Astrocyte of the spinal cord (primary cell): ENCODE results near the gene TXNDC2.

Experiments used
- DNase-seq: peaks from one replicate; pipeline ENCODE4 v3.0.0; 2011; ENCODE audit warnings: low read depth, low spot score
- H3K4me3 ChIP-seq: 2 replicates; pipeline ENCODE4 v1.5.1; 2011; ENCODE audit warnings: low read depth, mild to moderate bottlenecking, low read length, moderate library complexity
- in situ Hi-C: cut with HindIII; loops from 2 replicates; pipeline ENCODE4 v1.10.0; 2017; ENCODE audit warnings: low sequenced_read_pairs
- TF ChIP-seq, protein P1 (sequence below): IDR thresholded peaks from 2 replicates; pipeline ENCODE4 v1.5.1; 2012; ENCODE audit warnings: low read depth, mild to moderate bottlenecking, low read length, inconsistent platforms

The TXNDC2 gene

DNA sequence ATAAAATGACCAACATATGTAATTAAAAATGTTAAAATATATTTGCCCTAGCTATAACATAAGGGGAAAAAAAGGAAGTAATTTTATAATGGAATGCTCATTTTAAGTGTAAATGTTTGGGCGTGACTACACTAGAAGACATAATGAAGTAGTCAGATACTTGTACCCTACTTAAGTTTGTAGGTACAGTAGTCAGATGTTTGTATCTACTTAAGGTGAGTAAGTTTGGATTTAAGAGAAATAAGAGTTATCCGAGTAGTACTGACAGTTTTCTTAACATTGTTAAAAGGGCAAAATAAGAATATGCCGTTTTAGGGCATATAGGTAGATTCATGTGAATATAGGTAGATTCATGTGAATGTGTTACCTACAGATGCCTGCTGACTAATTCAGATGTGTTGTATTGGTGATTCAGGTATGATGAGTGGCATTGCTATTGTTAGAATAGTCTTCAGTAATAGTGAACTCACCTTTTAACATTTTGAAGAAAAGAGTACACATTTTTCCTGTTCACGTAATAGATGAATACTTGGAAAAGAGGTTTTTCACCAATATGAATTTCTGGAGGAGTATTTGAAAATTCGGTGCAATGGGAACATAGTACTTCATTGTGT, 43.0 kb downstream of the TXNDC2 start:
- no peak for DNase-seq
- TF ChIP-seq, protein P1, sequence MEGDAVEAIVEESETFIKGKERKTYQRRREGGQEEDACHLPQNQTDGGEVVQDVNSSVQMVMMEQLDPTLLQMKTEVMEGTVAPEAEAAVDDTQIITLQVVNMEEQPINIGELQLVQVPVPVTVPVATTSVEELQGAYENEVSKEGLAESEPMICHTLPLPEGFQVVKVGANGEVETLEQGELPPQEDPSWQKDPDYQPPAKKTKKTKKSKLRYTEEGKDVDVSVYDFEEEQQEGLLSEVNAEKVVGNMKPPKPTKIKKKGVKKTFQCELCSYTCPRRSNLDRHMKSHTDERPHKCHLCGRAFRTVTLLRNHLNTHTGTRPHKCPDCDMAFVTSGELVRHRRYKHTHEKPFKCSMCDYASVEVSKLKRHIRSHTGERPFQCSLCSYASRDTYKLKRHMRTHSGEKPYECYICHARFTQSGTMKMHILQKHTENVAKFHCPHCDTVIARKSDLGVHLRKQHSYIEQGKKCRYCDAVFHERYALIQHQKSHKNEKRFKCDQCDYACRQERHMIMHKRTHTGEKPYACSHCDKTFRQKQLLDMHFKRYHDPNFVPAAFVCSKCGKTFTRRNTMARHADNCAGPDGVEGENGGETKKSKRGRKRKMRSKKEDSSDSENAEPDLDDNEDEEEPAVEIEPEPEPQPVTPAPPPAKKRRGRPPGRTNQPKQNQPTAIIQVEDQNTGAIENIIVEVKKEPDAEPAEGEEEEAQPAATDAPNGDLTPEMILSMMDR = no peak
- H3K4me3 ChIP-seq = no peak overlapping the region
- in situ Hi-C loops = no loop called here

DNA sequence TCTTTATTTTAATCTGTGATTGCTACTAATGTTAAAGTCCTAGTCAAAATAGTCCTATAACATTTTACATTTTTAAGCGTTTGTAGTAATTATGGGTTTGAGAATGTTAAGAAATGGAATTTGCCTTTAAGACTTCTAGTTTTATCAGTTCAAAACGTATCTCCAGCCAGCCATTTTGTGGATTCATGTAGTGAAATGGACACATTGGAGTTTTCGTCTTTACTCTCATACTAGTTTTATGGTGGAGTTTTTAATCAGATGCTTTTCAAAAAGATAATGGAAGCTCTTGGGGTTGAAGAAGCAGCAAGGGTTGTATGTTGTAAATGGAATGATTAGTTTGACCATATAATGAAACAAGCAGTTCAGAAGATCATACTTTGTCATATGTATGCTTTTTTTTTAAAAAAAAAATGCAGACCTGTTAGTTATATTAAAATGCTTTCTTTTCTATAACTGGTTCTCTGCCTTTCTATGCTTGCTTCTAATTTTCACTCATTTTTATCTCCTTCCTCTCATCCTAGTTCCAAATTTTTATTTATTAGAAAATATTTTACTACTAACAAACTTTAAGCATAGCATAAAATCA, 44.6 kb downstream of the TXNDC2 start:
- no peak overlapping the region for H3K4me3 ChIP-seq
- DNase-seq = no peak
- TF ChIP-seq, protein P1 = no peak
- in situ Hi-C loops = no loop called here

DNA sequence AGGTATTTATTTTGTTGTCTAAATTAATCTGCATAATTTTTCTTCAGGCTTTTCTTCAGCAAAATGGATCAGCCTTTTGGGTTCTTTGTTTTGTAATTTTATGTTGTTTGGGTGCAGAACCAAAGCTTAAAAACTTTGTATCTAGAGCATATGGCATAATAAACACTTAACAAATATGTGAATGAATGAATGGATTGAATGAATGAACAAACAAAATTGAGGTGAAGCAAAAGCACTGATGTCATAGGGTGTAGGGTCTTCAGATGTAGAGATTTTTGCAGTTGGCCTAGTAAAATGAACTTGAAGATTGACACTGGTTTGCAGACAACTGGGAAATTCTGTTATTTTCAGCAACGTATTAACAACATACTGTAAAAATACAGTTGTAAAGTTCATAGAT, 45.4 kb downstream of the TXNDC2 start:
- TF ChIP-seq, protein P1 = no peak
- no peak for DNase-seq
- H3K4me3 ChIP-seq = no peak overlapping the region
- in situ Hi-C loops = no loop called here

DNA sequence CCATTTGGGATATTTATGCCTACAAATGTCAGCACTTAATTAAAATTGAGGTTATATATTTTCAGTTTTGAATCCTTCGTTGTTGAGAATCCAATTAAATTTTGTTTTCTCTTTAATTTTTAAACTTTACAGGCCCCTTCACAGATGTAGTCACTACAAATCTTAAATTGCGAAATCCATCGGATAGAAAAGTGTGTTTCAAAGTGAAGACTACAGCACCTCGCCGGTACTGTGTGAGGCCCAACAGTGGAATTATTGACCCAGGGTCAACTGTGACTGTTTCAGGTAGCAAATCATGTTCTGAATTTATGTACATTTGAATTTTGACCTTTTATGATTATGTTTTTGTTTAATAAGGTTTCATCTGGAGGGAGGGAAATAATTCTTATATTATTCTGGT, 45.9 kb downstream of the TXNDC2 start:
- in situ Hi-C loops = no loop called here
- DNase-seq = no peak
- TF ChIP-seq, protein P1 = no peak
- H3K4me3 ChIP-seq = no peak overlapping the region

DNA sequence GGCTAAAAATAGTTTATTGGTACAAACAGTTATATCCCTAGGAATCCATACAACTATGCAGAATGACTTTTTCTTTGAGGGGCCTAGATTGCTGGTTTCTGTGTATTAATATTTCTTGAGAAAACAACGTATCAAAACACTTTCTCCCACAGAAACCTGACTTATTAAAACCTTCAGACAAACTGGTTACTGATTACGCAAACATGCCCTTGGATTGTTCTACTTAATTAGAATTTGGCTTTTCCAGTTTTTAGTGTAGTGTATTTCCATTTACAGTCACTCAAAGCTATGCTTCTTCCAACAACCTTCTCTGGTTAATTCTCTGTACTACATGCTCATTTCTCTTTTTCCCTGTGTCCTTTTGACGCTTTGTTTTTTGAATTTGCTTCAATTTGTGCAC, 48.1 kb downstream of the TXNDC2 start:
- in situ Hi-C loops = no loop called here
- TF ChIP-seq, protein P1 = no peak

DNA sequence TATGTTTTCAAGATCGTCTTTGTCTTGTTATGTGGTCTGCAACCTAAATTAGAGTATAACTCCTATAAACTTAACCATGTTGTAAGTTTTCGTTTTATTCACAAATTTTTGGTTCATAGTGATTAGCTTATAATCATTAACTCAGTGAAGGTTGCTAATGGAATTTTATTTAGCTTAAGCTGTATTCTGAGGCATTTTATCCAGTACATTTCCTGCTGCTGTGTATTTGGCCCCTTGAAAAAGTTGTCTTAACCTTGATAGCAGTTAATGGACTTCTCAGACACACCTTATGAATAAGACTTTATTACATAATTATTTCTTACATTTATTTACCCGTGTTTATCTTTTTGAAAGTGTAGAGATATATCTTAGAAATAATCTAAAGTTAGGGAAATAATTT, 48.5 kb downstream of the TXNDC2 start:
- in situ Hi-C loops = no loop called here
- no peak for DNase-seq
- TF ChIP-seq, protein P1 = no peak
- H3K4me3 ChIP-seq = no peak overlapping the region

More for the DNA sequence above, 48.1 kb downstream of the TXNDC2 start:
- no peak for DNase-seq
- H3K4me3 ChIP-seq = no peak overlapping the region
